Measurements from ENCODE around the gene HSPB6.

HSPB6 gene

DNA sequence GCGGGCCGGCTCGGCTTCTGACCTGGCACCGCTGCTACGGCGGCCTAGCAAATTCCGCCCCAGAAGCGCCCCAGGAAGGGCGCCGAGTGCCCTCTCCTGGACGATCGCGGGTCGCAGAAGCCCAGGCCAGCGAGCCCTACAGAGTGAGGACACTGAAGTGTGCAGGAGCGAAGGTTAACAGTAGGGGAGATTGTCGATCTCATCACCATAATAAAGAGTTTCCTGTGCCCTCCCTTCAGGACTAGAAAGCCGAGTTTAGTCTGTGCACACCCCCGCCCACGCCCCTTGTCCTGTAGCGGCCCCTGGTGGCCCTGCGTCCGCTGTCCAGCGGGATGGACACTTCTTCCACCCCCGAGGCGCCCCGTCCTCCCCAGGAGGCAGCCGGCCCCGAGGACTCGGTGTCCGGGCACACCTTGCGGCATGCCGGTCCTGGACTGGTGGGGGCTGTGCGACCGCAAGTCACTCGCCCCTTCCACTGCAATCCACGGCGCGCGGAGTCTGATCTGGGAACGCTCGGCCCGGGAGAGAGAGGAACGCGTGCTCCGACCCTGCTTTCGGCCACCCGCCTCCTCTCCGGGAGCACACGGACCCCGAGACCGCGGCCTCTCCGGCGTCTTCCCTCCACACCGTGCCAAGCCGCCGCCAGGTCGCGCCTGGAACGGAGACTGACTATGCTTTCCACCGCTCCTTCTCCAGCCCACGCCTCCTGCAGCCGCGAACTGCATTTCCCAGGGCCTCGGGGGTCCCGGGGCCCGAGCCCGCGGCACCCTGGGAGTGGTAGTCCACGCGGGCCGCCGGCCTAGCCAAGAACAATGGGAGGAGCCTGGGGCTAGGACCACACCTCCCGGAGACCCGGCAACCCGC, 39.8 kb downstream of the HSPB6 start:
- DNase-seq (ENCODE audit: low read depth in 2 of 2) = peak; percentile 95 to 96

DNA sequence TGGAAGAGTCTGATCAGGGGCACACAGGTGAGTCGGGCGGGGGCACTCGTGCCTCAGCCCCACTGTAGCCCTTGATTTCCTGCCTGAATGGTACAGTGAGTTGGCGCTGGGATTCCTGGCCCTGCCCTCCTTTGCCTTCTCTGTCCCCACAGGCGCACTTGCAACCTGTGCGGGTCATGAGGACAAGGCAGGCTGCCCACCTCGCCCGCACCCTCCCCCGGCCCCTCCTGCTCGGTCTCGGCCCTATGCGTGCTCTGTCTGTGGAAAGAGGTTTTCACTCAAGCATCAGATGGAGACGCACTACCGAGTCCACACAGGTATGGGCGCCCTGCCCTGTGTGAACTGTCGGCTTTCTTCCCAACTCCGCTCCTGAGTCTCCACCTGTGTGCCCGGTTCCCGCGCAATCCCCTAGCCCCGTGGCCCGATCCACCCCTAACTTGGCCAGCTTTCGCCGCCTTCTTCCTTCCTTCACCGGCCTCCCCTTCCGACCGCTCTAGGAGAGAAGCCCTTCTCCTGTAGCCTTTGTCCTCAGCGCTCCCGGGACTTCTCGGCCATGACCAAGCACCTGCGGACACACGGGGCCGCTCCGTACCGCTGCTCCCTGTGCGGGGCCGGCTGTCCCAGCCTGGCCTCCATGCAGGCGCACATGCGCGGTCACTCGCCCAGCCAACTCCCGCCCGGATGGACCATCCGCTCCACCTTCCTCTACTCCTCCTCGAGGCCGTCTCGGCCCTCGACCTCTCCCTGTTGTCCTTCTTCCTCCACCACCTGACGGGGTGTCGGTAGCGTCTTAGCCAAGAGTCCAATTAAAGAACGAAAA, 40.6 kb downstream of the HSPB6 start:
- no peak for DNase-seq (ENCODE audit: low read depth in 2 of 2)

DNA sequence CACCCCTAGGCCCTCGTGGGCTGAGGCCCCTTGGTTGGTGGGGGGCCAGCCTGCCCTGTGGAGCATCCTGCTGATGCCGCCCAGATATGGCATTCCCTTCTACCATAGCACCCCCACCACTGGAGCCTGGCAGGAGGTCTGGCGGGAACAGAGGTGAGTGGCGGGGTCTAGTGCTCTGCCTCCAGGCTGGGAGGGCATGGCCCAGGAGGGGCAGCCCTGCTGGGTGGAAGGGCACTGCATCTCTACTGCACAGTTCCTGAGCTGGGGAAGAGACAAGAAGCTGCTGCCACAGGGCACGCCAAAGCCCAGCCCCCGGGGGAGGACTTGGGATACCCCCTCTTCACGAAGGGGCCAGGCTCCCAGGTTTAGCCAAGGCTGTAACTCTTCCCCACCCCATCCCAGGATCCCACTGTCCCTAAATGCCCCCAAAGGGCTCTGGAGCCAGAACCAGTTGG, 41.4 kb downstream of the HSPB6 start:
- DNase-seq (ENCODE audit: low read depth in 2 of 2) = no peak

DNA sequence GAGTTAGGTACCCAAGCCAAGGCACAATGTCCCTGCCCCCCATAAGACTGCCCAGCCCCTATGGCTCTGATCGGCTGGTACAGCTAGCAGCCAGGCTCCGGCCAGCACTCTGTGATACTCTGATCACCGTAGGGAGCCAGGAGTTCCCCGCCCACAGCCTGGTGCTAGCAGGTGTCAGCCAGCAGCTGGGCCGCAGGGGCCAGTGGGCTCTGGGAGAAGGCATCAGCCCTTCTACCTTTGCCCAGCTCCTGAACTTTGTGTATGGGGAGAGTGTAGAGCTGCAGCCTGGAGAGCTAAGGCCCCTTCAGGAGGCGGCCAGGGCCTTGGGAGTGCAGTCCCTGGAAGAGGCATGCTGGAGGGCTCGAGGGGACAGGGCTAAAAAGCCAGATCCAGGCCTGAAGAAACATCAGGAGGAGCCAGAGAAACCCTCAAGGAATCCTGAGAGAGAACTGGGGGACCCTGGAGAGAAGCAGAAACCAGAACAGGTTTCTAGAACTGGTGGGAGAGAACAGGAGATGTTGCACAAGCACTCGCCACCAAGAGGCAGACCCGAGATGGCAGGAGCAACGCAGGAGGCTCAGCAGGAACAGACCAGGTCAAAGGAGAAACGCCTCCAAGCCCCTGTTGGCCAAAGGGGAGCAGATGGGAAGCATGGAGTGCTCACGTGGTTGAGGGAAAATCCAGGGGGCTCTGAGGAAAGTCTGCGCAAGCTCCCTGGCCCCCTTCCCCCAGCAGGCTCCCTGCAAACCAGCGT, 42.1 kb downstream of the HSPB6 start:
- no peak for DNase-seq (ENCODE audit: low read depth in 2 of 2)

DNA sequence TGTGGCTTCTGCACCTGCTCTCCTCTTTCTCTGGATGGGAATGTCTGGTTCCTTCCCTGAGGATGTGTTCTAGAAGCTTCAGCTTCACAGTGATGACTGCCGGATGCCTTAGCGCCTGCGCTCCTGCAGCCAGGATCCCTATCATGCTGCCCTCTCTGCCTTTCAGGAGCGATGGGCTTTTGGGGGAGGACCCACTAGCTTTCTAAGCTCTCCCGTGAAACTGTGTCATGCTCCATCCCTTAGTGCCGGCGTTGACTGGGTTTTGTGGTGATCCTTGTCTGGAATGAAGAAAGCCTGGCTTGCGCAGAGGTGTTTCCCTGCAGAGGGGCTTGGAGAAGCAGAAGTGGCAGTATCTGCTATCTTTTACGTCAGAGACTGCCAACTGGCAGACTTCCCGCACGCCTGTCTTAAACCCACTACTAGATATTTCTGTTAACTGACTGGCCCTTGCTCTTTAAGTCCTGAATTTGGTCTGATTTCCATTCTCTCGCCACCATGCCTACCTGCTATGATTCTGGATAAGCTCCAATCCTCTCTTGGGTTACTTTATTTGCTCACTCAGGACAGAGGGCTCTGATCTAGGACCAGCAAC, 42.8 kb downstream of the HSPB6 start:
- no peak for DNase-seq (ENCODE audit: low read depth in 2 of 2)

DNA sequence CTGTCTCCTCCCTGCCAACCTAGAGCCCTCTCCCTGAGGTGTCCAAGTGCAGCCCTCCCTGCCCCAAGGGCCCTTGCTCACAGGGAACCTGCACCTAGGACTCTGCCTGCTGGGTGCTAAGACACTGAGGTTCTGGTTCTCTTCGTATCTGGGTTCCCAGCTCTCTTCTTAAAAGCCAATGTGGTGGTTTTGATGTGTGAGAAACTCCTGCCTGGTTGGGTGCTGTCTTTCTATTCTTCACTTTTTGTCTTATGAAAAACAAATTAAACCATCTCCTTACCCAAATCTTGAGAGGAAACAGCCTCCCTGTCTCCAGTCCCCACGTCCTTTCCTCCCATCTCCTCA, 43.4 kb downstream of the HSPB6 start:
- DNase-seq (ENCODE audit: low read depth in 2 of 2) = no peak

DNA sequence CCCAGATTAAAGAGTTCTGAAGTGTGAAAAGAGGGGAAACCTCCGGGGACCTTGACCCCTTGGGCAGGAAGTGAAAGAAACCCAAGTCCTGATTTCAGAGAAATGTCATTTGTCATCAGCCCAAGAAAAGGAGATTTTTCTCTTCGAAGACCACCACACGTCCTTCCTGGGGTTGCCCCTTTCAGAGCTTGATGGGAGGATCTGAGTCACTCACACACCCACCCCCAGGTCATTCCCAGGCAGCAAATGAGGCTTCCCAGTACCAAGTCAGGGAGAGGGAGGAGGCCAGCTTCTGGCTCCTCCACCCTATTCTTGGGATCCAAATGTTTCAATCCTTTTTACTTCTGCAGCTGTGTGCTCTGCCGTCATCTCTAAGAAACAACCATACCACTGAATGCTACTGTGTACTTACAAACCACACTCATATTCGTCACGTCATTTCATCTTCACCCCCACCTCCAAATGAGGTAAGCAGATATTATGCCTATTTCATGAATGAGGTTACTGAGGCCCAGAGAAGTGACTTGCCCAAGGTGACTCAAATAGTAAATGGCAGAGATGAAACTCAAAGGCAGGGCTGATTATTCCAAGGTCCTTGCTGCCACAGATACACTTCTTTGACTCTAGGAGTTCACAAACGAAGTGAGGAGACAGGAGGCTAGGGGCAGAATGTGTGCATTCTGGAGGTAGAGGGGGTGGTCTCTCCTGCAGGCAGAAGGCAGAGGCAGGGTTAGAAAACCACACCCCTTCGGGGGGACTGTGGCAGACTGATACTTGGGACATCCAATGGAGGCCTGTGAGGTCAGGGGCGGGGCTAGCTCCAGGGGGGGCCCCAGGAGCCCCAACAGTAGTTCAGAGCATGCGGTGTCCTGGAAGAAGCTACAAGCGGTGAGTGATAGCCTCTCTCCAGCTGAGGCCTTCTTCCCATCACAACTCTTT, 44.0 kb downstream of the HSPB6 start:
- peak; percentile 54 to 61 for DNase-seq (ENCODE audit: low read depth in 2 of 2)

DNA sequence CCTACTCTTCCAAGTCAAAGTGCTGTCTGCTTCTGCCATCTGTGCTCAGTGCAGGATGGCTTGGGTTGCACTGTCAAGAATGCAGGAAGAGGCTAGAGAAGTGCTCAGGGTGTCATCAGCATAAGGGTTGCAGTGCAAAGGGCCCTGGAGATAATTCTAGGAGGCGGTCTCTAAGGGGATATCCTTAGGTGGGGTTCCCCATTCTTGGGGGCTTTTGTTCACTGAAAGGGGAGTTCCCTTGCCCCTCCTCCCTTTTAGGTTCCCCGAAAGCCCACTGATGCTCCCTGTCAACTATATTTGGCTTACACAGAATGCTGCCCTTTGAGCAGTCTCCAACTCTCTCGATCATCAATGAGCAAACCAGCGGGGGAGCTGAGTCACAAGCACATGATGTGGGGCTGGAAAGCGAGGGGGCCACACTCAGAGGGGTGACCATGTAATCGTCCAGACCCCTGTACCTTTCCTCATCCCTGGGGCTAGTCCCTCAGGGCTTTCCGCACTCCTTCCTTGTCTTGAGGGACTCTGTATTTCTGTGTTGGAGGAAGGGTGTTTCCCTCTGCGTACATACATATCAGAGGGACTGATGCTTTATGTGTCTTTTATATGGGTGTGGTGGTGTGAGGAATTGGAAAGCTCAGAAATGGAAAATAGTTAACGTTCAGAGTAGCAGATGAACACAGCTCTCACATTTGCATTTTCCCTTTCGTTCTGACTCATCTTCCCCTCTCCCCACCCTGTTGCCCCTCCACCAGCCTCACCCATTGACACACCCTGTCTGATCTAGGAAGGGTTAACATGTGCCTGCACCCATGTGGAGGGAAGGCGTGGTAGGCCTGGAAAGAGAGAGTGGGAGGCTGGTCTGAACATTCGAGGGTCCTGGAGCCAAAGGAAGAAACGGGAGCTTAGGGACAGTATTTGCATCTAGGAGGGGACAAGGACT, 45.8 kb downstream of the HSPB6 start:
- DNase-seq (ENCODE audit: low read depth in 2 of 2) = peak in 1 of 2 donors; percentile 58

DNA sequence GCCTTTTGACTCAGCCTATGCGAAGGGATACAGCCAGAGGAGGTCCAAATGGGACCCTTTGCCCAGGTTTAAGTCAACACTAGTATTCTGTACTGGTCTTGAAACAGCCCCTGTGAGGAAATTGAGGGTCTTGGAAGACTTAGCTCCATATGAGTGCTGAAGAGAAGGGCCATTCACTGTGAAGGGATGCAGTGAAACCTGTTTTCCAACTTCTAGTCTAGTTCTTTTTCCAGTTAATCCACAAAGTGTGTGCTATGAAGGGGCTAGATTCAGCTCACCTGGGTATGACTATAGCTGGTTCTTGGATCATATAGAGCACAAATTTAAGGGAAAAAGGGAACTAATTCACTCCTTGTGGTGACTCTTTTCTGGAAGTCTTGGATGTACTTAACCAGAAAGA, 48.4 kb downstream of the HSPB6 start:
- no peak for DNase-seq (ENCODE audit: low read depth in 2 of 2)

All from stimulated activated CD8-positive, alpha-beta memory T cell treated with anti-CD3 and anti-CD28 coated beads, Interleukin-15, amount 100 ng/mL, for 4 hours (primary cell).